ENCODE results near the gene DVL3.
A peak's percentile ranks its signal among the peaks of the same experiment; 100 is the strongest.

DVL3 gene

DNA sequence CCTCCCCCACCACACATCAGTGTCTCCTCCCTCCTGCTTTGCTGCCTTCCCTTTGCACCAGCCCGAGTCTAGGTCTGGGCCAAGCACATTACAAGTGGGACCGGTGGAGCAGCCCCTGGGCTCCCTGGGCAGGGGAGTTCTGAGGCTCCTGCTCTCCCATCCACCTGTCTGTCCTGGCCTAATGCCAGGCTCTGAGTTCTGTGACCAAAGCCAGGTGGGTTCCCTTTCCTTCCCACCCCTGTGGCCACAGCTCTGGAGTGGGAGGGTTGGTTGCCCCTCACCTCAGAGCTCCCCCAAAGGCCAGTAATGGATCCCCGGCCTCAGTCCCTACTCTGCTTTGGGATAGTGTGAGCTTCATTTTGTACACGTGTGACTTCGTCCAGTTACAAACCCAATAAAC lies 28.5 kb downstream of the DVL3 start:
- no peak overlapping the region for H2AFZ ChIP-seq
- no peak overlapping the region for H3K9ac ChIP-seq
- H3K27me3 ChIP-seq (ENCODE audit: control insufficient read depth, insufficient read depth, low read length), result no peaks in the 10 kb centered on the region
- no peak overlapping the region for H3K4me3 ChIP-seq (ENCODE audit: low read depth, low read length)
- H3K36me3 ChIP-seq (ENCODE audit: control insufficient read depth, insufficient read depth, low read length), result no peaks in the 10 kb centered on the region
- TF ChIP-seq, protein P1, sequence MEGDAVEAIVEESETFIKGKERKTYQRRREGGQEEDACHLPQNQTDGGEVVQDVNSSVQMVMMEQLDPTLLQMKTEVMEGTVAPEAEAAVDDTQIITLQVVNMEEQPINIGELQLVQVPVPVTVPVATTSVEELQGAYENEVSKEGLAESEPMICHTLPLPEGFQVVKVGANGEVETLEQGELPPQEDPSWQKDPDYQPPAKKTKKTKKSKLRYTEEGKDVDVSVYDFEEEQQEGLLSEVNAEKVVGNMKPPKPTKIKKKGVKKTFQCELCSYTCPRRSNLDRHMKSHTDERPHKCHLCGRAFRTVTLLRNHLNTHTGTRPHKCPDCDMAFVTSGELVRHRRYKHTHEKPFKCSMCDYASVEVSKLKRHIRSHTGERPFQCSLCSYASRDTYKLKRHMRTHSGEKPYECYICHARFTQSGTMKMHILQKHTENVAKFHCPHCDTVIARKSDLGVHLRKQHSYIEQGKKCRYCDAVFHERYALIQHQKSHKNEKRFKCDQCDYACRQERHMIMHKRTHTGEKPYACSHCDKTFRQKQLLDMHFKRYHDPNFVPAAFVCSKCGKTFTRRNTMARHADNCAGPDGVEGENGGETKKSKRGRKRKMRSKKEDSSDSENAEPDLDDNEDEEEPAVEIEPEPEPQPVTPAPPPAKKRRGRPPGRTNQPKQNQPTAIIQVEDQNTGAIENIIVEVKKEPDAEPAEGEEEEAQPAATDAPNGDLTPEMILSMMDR (IDR thresholded peaks at IDR 0.05), result no peak
- no peak overlapping the region for H3K4me2 ChIP-seq (ENCODE audit: low read length)
- H3K79me2 ChIP-seq, result peaks cover 14% of the 10 kb centered on the region
- H3K4me1 ChIP-seq, result peaks cover 15% of the 10 kb centered on the region
- no peaks in the 10 kb centered on the region for H3K9me3 ChIP-seq (ENCODE audit: control insufficient read depth, low read length)
- no peak overlapping the region for H3K27ac ChIP-seq

DNA sequence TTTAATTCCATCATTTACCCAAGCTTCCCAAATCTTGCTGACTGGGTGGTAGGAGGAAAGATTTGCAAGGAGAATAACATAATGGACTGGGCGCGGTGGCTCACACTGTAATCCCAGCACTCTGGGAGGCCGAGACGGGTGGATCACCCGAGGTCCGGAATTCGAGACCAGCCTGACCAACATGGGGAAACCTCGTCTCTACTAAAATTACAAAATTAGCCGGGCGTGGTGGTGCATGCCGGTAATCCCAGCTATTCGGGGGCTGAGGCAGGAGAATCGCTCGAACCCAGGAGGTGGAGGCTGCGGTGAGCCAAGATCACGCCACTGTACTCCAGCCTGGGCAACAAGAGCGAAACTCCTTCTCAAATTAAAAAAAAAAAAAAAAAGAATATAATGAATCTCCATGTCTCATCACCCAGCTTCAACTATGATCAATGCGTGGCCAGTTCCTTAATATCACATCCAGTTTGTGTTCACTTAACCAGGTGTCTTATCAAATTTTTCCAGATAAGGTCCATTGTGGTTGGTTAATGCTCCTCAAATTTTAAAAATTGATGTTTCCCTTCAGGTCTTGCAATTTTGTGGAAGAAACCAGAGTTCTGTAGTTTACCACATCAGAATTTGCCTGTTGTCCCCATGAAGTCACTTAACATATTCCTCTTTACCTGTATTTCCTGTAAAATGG lies 29.5 kb downstream of the DVL3 start:
- peaks cover 15% of the 10 kb centered on the region for H3K4me1 ChIP-seq
- H2AFZ ChIP-seq, result no peak overlapping the region
- no peak overlapping the region for H3K27ac ChIP-seq
- no peak overlapping the region for H3K9ac ChIP-seq
- no peak overlapping the region for H3K4me3 ChIP-seq (ENCODE audit: low read depth, low read length)
- H3K27me3 ChIP-seq (ENCODE audit: control insufficient read depth, insufficient read depth, low read length), result no peaks in the 10 kb centered on the region
- H3K4me2 ChIP-seq (ENCODE audit: low read length), result no peak overlapping the region
- peaks cover 14% of the 10 kb centered on the region for H3K79me2 ChIP-seq
- H3K36me3 ChIP-seq (ENCODE audit: control insufficient read depth, insufficient read depth, low read length), result no peaks in the 10 kb centered on the region
- TF ChIP-seq, protein P1 (IDR thresholded peaks at IDR 0.05), result no peak
- H3K9me3 ChIP-seq (ENCODE audit: control insufficient read depth, low read length), result no peaks in the 10 kb centered on the region

GRCh38 chr3:184185461-184186183 lies 30.4 kb downstream of the DVL3 start:
- Histone ChIP-seq H3K27me3 (ENCODE audit: control insufficient read depth, insufficient read depth, low read length) (no peaks in the 10 kb centered on the region), H3K79me2 (peaks cover 14% of the 10 kb centered on the region), H3K36me3 (ENCODE audit: control insufficient read depth, insufficient read depth, low read length) (no peaks in the 10 kb centered on the region), H3K9me3 (ENCODE audit: control insufficient read depth, low read length) (no peaks in the 10 kb centered on the region), H3K4me3 (ENCODE audit: low read depth, low read length) (peak overlapping the region; percentile 92), H2AFZ (peak overlapping the region; percentile 73), H3K9ac (no peak overlapping the region), H3K27ac (peak overlapping the region; percentile 62), H3K4me1 (peaks cover 15% of the 10 kb centered on the region), H3K4me2 (ENCODE audit: low read length) (peak overlapping the region; percentile 59)
- TF ChIP-seq, protein P1 (IDR thresholded peaks at IDR 0.05), result no peak

DNA sequence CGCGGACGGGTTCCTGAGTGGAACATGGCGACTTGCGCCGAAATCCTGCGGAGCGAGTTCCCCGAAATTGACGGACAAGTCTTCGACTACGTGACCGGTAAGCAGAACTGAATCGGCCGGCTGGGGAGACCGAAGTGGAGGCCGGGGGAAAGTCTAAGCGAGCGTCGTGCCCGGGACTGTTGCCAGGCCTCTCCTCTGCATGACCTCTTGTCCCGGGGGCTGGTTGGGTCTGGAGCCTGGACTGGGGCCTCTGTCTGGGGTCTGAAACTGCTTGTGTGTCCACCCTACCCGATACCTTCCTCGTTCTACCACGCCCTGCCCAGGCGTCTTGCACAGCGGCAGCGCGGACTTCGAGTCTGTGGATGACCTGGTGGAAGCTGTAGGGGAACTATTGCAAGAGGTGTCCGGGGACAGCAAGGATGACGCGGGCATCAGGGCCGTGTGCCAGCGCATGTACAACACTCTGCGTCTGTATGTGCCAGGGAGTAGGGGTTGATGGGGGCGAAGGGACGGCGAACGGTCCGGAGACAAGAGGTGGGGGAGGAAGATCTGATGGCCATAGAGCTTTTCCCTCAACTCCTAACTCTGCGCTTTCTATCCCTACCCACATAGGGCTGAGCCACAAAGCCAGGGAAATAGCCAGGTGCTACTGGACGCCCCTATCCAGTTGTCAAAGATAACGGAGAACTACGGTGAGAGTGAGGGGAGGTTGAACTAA lies 31.2 kb downstream of the DVL3 start, which contains the start of gene ABCF3:
Gene ABCF3 (plus strand): TSS at position 16 of the 718 bp plus-strand sequence. CDS start 9 bp downstream, at position 25.
- no peaks in the 10 kb centered on the region for H3K27me3 ChIP-seq (ENCODE audit: control insufficient read depth, insufficient read depth, low read length)
- no peaks in the 10 kb centered on the region for H3K9me3 ChIP-seq (ENCODE audit: control insufficient read depth, low read length)
- peaks cover 14% of the 10 kb centered on the region for H3K79me2 ChIP-seq
- H3K4me3 ChIP-seq (ENCODE audit: low read depth, low read length), result peak within 1 kb of the TSS; percentile 92
- peak within 1 kb of the TSS; percentile 93 for H3K4me2 ChIP-seq (ENCODE audit: low read length)
- peak within 1 kb of the TSS; percentile 73 for H2AFZ ChIP-seq
- no peaks in the 10 kb centered on the region for H3K36me3 ChIP-seq (ENCODE audit: control insufficient read depth, insufficient read depth, low read length)
- peaks cover 15% of the 10 kb centered on the region for H3K4me1 ChIP-seq
- H3K9ac ChIP-seq, result peak within 1 kb of the TSS; percentile 49
- TF ChIP-seq, protein P1 (IDR thresholded peaks at IDR 0.05), result no peak
- H3K27ac ChIP-seq, result peak within 1 kb of the TSS; percentile 62
